Esophagus squamous epithelium (tissue), 5 donors: Measurements from ENCODE around the gene FRMD3. TPM values are rescaled to one million over a fixed set of nuclear protein-coding genes. Genes with fewer than 3 reads are reported as not detected.
"Not testable (repeated sequence)": the region's sequence is repeated elsewhere in the genome, so short reads cannot be mapped to it uniquely, and the experiment has no call there.

Source experiments
- DNase-seq: peaks from one replicate; lab custom pipeline; 2025; lab: John Stamatoyannopoulos, UW
- H3K27ac ChIP-seq, 4 donors: fragments of 200-600 bp; sonication (generic); one replicate each; pipeline ENCODE4 v1.5.1; 2016 to 2019; ENCODE audit warnings: mild to moderate bottlenecking in 1 of 4
- H3K27me3 ChIP-seq, 4 donors: fragments of 200-600 bp; sonication (generic); 1 replicate in 3 of 4; 2 replicates in 1 of 4; pipeline versions ENCODE4 v1.5.1 to v1.6.0; 2017 to 2021; ENCODE audit warnings: antibody characterized with exemption in 1 of 4
- H3K36me3 ChIP-seq, 3 donors: fragments of 200-600 bp; sonication (generic); one replicate each; pipeline ENCODE4 v1.5.1; 2016 to 2019
- H3K4me1 ChIP-seq, 3 donors: fragments of 200-600 bp; sonication (generic); one replicate each; pipeline ENCODE4 v1.5.1; 2017 to 2019
- H3K4me3 ChIP-seq, 4 donors: fragments of 200-600 bp; sonication (generic); 1 replicate in 3 of 4; 2 replicates in 1 of 4; pipeline ENCODE4 v1.5.1; 2016 to 2019; ENCODE audit warnings: mild to moderate bottlenecking in 2 of 4, moderate library complexity in 1 of 4
- H3K9me3 ChIP-seq, 3 donors: fragments of 200-600 bp; sonication (generic); one replicate each; pipeline ENCODE4 v1.5.1; 2016 to 2019
- CTCF ChIP-seq, 6 experiments: fragments of 450-650 bp in 4 of 6; fragments of 200-600 bp in 2 of 6; sonication (generic) in 2 of 6; IDR thresholded peaks; one replicate each; pipeline ENCODE4 v1.5.1; 2016 to 2019; ENCODE audit warnings: antibody characterized with exemption in 6 of 6, mild to moderate bottlenecking in 4 of 6, moderate library complexity in 4 of 6
- POLR2A ChIP-seq, 4 donors: fragments of 450-650 bp; IDR thresholded peaks; one replicate each; pipeline ENCODE4 v1.6.1; 2017; ENCODE audit warnings: antibody characterized with exemption in 4 of 4, mild to moderate bottlenecking in 4 of 4, moderate library complexity in 3 of 4
- WGBS, 2 donors: methylation state at CpG; one replicate each; pipeline ENCODE4 v1.1.5; 2018; 5-methylcytosine and 5-hydroxymethylcytosine counted together
- intact Hi-C: fragments of 100-400 bp; cut with DNase I; formaldehyde crosslinking; loops from one replicate; pipeline ENCODE4 v1.15.0; 2022
- total RNA-seq, 4 donors: library from RNA; depleted of rRNA; stranded (reverse); fragments of >200 nt; gene quantifications; one replicate each; pipeline ENCODE4 v1.1.0, GENCODE V29; 2016
- donor health status: DM: yes; HTN: yes; CAD: no.

The FRMD3 gene
- total RNA-seq, 4 donors from 2014 or later: 0.27 to 6.9 (median 2.1) TPM

- Histone ChIP-seq H3K4me1 (no peaks in the 10 kb centered on the region), H3K9me3 (no peaks in the 10 kb centered on the region), H3K27me3 (no peaks in the 10 kb centered on the region), H3K27ac (no peak overlapping the region), H3K4me3 (no peak overlapping the region), H3K36me3 (no peaks in the 10 kb centered on the region)
- no peak for TF ChIP-seq POLR2A (IDR thresholded peaks at IDR 0.05)
- no peak for TF ChIP-seq CTCF (IDR thresholded peaks at IDR 0.05)
- no peak for DNase-seq
- 54 to 62% methylated on average over 4 of the region's 4 CpGs for WGBS, 2 donors
- intact Hi-C loops: no loop called here
Observed at GRCh38 chr9:83521411-83521810, 16.8 kb downstream of the FRMD3 start.

GRCh38 chr9:83521011-83521410 is 17.2 kb downstream of the FRMD3 start:
- H3K27me3 ChIP-seq: no peaks in the 10 kb centered on the region
- WGBS, 2 donors: 86 to 88% methylated on average over 1 of the region's 1 CpG
- TF ChIP-seq CTCF (IDR thresholded peaks at IDR 0.05): no peak
- TF ChIP-seq POLR2A (IDR thresholded peaks at IDR 0.05): no peak
- H3K4me3 ChIP-seq: no peak overlapping the region
- no peaks in the 10 kb centered on the region for H3K9me3 ChIP-seq
- intact Hi-C loops: no loop called here
- H3K36me3 ChIP-seq: no peaks in the 10 kb centered on the region
- no peaks in the 10 kb centered on the region for H3K4me1 ChIP-seq
- DNase-seq: no peak
- H3K27ac ChIP-seq: no peak overlapping the region

- DNase-seq: no peak
- TF ChIP-seq POLR2A (IDR thresholded peaks at IDR 0.05): no peak
- TF ChIP-seq CTCF (IDR thresholded peaks at IDR 0.05): no peak
- no peak overlapping the region for H3K27ac ChIP-seq
- H3K9me3 ChIP-seq: no peaks in the 10 kb centered on the region
- WGBS, 2 donors: 73 to 100% methylated on average over 1 of the region's 1 CpG
- no peaks in the 10 kb centered on the region for H3K36me3 ChIP-seq
- no peaks in the 10 kb centered on the region for H3K27me3 ChIP-seq
- no peaks in the 10 kb centered on the region for H3K4me1 ChIP-seq
- intact Hi-C loops: no loop called here
- H3K4me3 ChIP-seq: no peak overlapping the region
Observed at GRCh38 chr9:83520292-83520691, 17.9 kb downstream of the FRMD3 start.

- H3K27me3 ChIP-seq, H3K4me3 ChIP-seq, DNase-seq, intact Hi-C loops, H3K36me3 ChIP-seq, H3K9me3 ChIP-seq, H3K4me1 ChIP-seq, H3K27ac ChIP-seq: not testable (repeated sequence)
Observed at GRCh38 chr9:83517980-83518379, 20.2 kb downstream of the FRMD3 start.

- Histone ChIP-seq H3K27me3 (no peaks in the 10 kb centered on the region), H3K9me3 (no peaks in the 10 kb centered on the region), H3K4me3 (no peak overlapping the region), H3K36me3 (no peaks in the 10 kb centered on the region), H3K4me1 (peaks cover 0 to 3% (median 0%) of the 10 kb centered on the region in 3 donors), H3K27ac (no peak overlapping the region)
- no peak for TF ChIP-seq POLR2A (IDR thresholded peaks at IDR 0.05)
- TF ChIP-seq CTCF (IDR thresholded peaks at IDR 0.05): no peak
- WGBS, 2 donors: 80 to 92% methylated on average over 2 of the region's 2 CpGs
- DNase-seq: no peak
- intact Hi-C loops: no loop called here
Observed at GRCh38 chr9:83514767-83515166, 23.4 kb downstream of the FRMD3 start.

GRCh38 chr9:83512621-83513020 is 25.6 kb downstream of the FRMD3 start:
- Histone ChIP-seq H3K4me3 (no peak overlapping the region), H3K4me1 (peaks cover 0 to 3% (median 0%) of the 10 kb centered on the region in 3 donors), H3K9me3 (no peaks in the 10 kb centered on the region), H3K27me3 (no peaks in the 10 kb centered on the region), H3K27ac (no peak overlapping the region), H3K36me3 (no peaks in the 10 kb centered on the region)
- DNase-seq: no peak
- TF ChIP-seq POLR2A (IDR thresholded peaks at IDR 0.05): no peak
- no peak for TF ChIP-seq CTCF (IDR thresholded peaks at IDR 0.05)
- 73 to 76% methylated on average over 3 of the region's 3 CpGs for WGBS, 2 donors
- intact Hi-C loops: no loop called here
